H9 (cell line): Measurements from ENCODE around the gene MRAS. TPM values are rescaled to one million over a fixed set of nuclear protein-coding genes. Genes with fewer than 3 reads are reported as not detected.

Source experiments
- DNase-seq: peaks from one replicate; pipeline ENCODE4 v3.0.0-alpha.2; 2017
- H2AFZ ChIP-seq: one replicate; pipeline ENCODE4 v1.6.1; 2013; ENCODE audit warnings: mild to moderate bottlenecking, low read length, control low read depth, moderate library complexity
- H2AK5ac ChIP-seq: 2 replicates; pipeline ENCODE4 v1.6.1; 2013; ENCODE audit warnings: low read length, control low read depth, mixed read lengths; ENCODE audit not compliant: insufficient read length
- H2BK120ac ChIP-seq: one replicate; pipeline ENCODE4 v1.6.1; 2013; ENCODE audit warnings: low read depth, mild to moderate bottlenecking, low read length, control low read depth, inconsistent platforms; ENCODE audit not compliant: poor library complexity, severe bottlenecking
- H2BK12ac ChIP-seq: 2 replicates; pipeline ENCODE4 v1.6.1; 2013; ENCODE audit warnings: low read length, control low read depth, mixed read lengths, low read depth; ENCODE audit not compliant: insufficient read length
- H2BK15ac ChIP-seq: 2 replicates; pipeline ENCODE4 v1.6.1; 2013; ENCODE audit warnings: low read depth, low read length, control low read depth
- H2BK20ac ChIP-seq: one replicate; pipeline ENCODE4 v1.6.1; 2013; ENCODE audit warnings: low read depth, mild to moderate bottlenecking, low read length, control low read depth, inconsistent platforms; ENCODE audit not compliant: poor library complexity, severe bottlenecking
- H2BK5ac ChIP-seq: 2 replicates; pipeline ENCODE4 v1.6.1; 2013; ENCODE audit warnings: low read length, control low read depth, mixed read lengths; ENCODE audit not compliant: insufficient read length
- H3K14ac ChIP-seq: 2 replicates; pipeline ENCODE4 v1.6.1; 2013; ENCODE audit warnings: low read length, control low read depth; ENCODE audit not compliant: insufficient read depth
- H3K18ac ChIP-seq: 2 replicates; pipeline ENCODE4 v1.6.1; 2013; ENCODE audit warnings: low read depth, mild to moderate bottlenecking, mixed read lengths, low read length, control low read depth; ENCODE audit not compliant: insufficient read length
- H3K23ac ChIP-seq: 2 replicates; pipeline ENCODE4 v1.6.1; 2013; ENCODE audit warnings: low read length, control low read depth, mixed read lengths, low read depth; ENCODE audit not compliant: insufficient read length
- H3K23me2 ChIP-seq: 2 replicates; pipeline ENCODE4 v1.6.1; 2013; ENCODE audit warnings: low read depth, mild to moderate bottlenecking, mixed read lengths, low read length, control low read depth; ENCODE audit not compliant: insufficient read length, poor library complexity, severe bottlenecking
- H3K27ac ChIP-seq: 2 replicates; pipeline ENCODE4 v1.5.1; 2013; ENCODE audit warnings: low read length, control low read depth, mixed read lengths, low read depth; ENCODE audit not compliant: insufficient read length
- H3K27me3 ChIP-seq: 2 replicates; pipeline ENCODE4 v1.6.1; 2013; ENCODE audit warnings: low read length, control low read depth, inconsistent platforms; ENCODE audit not compliant: insufficient read depth
- H3K4ac ChIP-seq: 2 replicates; pipeline ENCODE4 v1.6.1; 2013; ENCODE audit warnings: low read depth, mild to moderate bottlenecking, control low read depth, inconsistent platforms, low read length, moderate library complexity
- H3K4me1 ChIP-seq: 2 replicates; pipeline ENCODE4 v1.6.1; 2013; ENCODE audit warnings: low read length, control low read depth, inconsistent platforms; ENCODE audit not compliant: insufficient read depth
- H3K4me2 ChIP-seq: 2 replicates; pipeline ENCODE4 v1.6.1; 2013; ENCODE audit warnings: low read length, control low read depth, mixed read lengths; ENCODE audit not compliant: insufficient read length, insufficient read depth
- H3K56ac ChIP-seq: 2 replicates; pipeline ENCODE4 v1.6.1; 2013; ENCODE audit warnings: low read depth, mild to moderate bottlenecking, mixed read lengths, low read length, control low read depth; ENCODE audit not compliant: insufficient read length
- H3K79me1 ChIP-seq: 2 replicates; pipeline ENCODE4 v1.6.1; 2013; ENCODE audit warnings: low read depth, mild to moderate bottlenecking, moderate library complexity, low read length, control low read depth, inconsistent platforms; ENCODE audit not compliant: insufficient read depth, poor library complexity, severe bottlenecking
- H3K79me2 ChIP-seq: 2 replicates; pipeline ENCODE4 v1.6.1; 2013; ENCODE audit warnings: low read length, control low read depth, inconsistent platforms; ENCODE audit not compliant: insufficient read depth
- H3K9ac ChIP-seq: 2 replicates; pipeline ENCODE4 v1.6.1; 2013; ENCODE audit warnings: low read length, control low read depth, mixed read lengths; ENCODE audit not compliant: insufficient read length; ENCODE audit errors: extremely low read depth
- H3K9me3 ChIP-seq: one replicate; pipeline ENCODE4 v1.6.1; 2013; ENCODE audit warnings: low read depth, low read length, inconsistent platforms; ENCODE audit not compliant: control insufficient read depth
- H3T11ph ChIP-seq: one replicate; pipeline ENCODE4 v1.6.1; 2013; ENCODE audit warnings: mild to moderate bottlenecking, low read length, control low read depth, inconsistent platforms
- H4K20me1 ChIP-seq: one replicate; pipeline ENCODE4 v1.6.1; 2013; ENCODE audit not compliant: control insufficient read depth, insufficient read length, insufficient read depth
- H4K5ac ChIP-seq: 2 replicates; pipeline ENCODE4 v1.6.1; 2013; ENCODE audit warnings: low read depth, mild to moderate bottlenecking, mixed read lengths, low read length, control low read depth; ENCODE audit not compliant: insufficient read length
- H4K8ac ChIP-seq: replicated peaks from 2 replicates; pipeline ENCODE4 v1.6.1; 2013; ENCODE audit warnings: low read length, control low read depth, mixed read lengths, low read depth; ENCODE audit not compliant: insufficient read length
- H4K91ac ChIP-seq: 2 replicates; pipeline ENCODE4 v1.6.1; 2013; ENCODE audit warnings: low read depth, mild to moderate bottlenecking, moderate library complexity, mixed read lengths, low read length, control low read depth; ENCODE audit not compliant: insufficient read length
- H3K27ac Mint-ChIP-seq, 3 experiments: 2 replicates in 2 of 3; 3 replicates in 1 of 3; pipeline ENCODE4 v1.8.0; 2020 to 2021; ENCODE audit warnings: mixed read lengths in 3 of 3, mild to moderate bottlenecking in 1 of 3, moderate library complexity in 1 of 3
- H3K27me3 Mint-ChIP-seq: 2 replicates; pipeline ENCODE4 v1.8.0; 2021; ENCODE audit warnings: low read depth, mild to moderate bottlenecking, moderate library complexity, mixed read lengths
- H3K36me3 Mint-ChIP-seq, 3 experiments: 2 replicates in 2 of 3; 3 replicates in 1 of 3; pipeline ENCODE4 v1.8.0; 2020 to 2021; ENCODE audit warnings: low read depth in 3 of 3, mixed read lengths in 3 of 3; ENCODE audit not compliant: insufficient read depth in 1 of 3
- H3K4me1 Mint-ChIP-seq, 2 experiments: 2 replicates each; pipeline ENCODE4 v1.8.0; 2020; ENCODE audit warnings: mixed read lengths in 2 of 2
- H3K4me3 Mint-ChIP-seq, 2 experiments: 2 replicates in 1 of 2; 3 replicates in 1 of 2; pipeline ENCODE4 v1.8.0; 2020 to 2021; ENCODE audit warnings: mild to moderate bottlenecking in 2 of 2, mixed read lengths in 2 of 2, moderate library complexity in 1 of 2
- H3K9me3 Mint-ChIP-seq, 2 experiments: 2 replicates in 1 of 2; 3 replicates in 1 of 2; pipeline ENCODE4 v1.8.0; 2020; ENCODE audit warnings: mild to moderate bottlenecking in 2 of 2, mixed read lengths in 2 of 2, moderate library complexity in 1 of 2
- CTCF ChIP-seq: fragments of 200-600 bp; sonication (generic); conservative IDR thresholded peaks from 3 replicates; pipeline ENCODE4 v1.8.0; 2021; ENCODE audit warnings: antibody characterized with exemption, mild to moderate bottlenecking
- WGBS: extraction: QIAGEN DNeasy Blood & Tissue Kit; methylation state at CpG from one replicate; pipeline ENCODE4 v1.1.7; 2013; ENCODE audit warnings: missing lambda C conversion rate, low lambda C conversion rate, mixed read lengths; ENCODE audit not compliant: insufficient read length; ENCODE audit errors: extremely low coverage; 5-methylcytosine and 5-hydroxymethylcytosine counted together
- total RNA-seq: library from RNA; stranded (reverse); gene quantifications from 2 replicates; pipeline ENCODE4 v1.2.1, GENCODE V29; 2021

MRAS gene
- total RNA-seq, 1 experiment from 2014 or later, result 10.9 TPM

GRCh38 chr3:138365253-138365555 lies 16.8 kb downstream of the MRAS start:
- H2BK5ac ChIP-seq, result no peak overlapping the region
- Mint-ChIP-seq H3K27ac (no peak overlapping the region), H3K27me3 (no peaks in the 10 kb centered on the region), H3K4me3 (no peak overlapping the region), H3K9me3 (no peaks in the 10 kb centered on the region), H3K4me1 (peaks cover 9 to 33% of the 10 kb centered on the region in 2 experiments), H3K36me3 (no peaks in the 10 kb centered on the region)
- no peak overlapping the region for H4K8ac ChIP-seq
- H3K27me3 ChIP-seq, result no peaks in the 10 kb centered on the region
- no peak overlapping the region for H3K18ac ChIP-seq
- DNase-seq, result no peak
- H3K9me3 ChIP-seq, result no peaks in the 10 kb centered on the region
- H2BK15ac ChIP-seq, result no peak overlapping the region
- no peak overlapping the region for H3K23ac ChIP-seq
- no peak overlapping the region for H2BK20ac ChIP-seq
- H2BK120ac ChIP-seq, result no peak overlapping the region
- no peak overlapping the region for H3K56ac ChIP-seq
- no peak overlapping the region for H3K4ac ChIP-seq
- H3T11ph ChIP-seq, result no peak overlapping the region
- H2BK12ac ChIP-seq, result no peak overlapping the region
- TF ChIP-seq CTCF, result no peak
- H2AK5ac ChIP-seq, result no peak overlapping the region
- H3K23me2 ChIP-seq, result no peaks in the 10 kb centered on the region
- no peak overlapping the region for H4K5ac ChIP-seq
- H3K14ac ChIP-seq, result no peak overlapping the region
- H4K20me1 ChIP-seq, result no peaks in the 10 kb centered on the region
- no peak overlapping the region for H2AFZ ChIP-seq
- H3K79me2 ChIP-seq, result no peaks in the 10 kb centered on the region
- H3K27ac ChIP-seq, result no peak overlapping the region
- H3K4me1 ChIP-seq, result no peaks in the 10 kb centered on the region
- H4K91ac ChIP-seq, result no peak overlapping the region
- WGBS, result no CpG with 5 or more reads among the region's 4 CpGs
- no peak overlapping the region for H3K9ac ChIP-seq
- no peak overlapping the region for H3K4me2 ChIP-seq
- H3K79me1 ChIP-seq, result no peaks in the 10 kb centered on the region
